Panc1 (cell line): ENCODE results near the gene CCDC78. TPM values are rescaled to one million over a fixed set of nuclear protein-coding genes. Genes with fewer than 3 reads are reported as not detected.

Source experiments
- ATAC-seq: fragments of 200-7000 bp; cut with Tn5 transposase; 2 replicates; pipeline ENCODE4 v1.9.1; 2020; ENCODE audit warnings: mild to moderate bottlenecking, moderate library complexity
- BruUV-seq: library from RNA; stranded (reverse); fragments of 400-500 nt; replicated peaks from 2 replicates; lab custom pipeline; 2021; lab: Mats Ljungman, UMichigan
- CTCF ChIA-PET: fragments of 300-600 bp; sonication (Branson Sonifier 250); formaldehyde crosslinking; loops from one replicate; lab custom pipeline; 2022; ENCODE audit warnings: antibody characterized with exemption; lab: Charles Lee
- POLR2A ChIA-PET: fragments of 300-600 bp; sonication (Branson Sonifier 250); formaldehyde crosslinking; loops from one replicate; lab custom pipeline; 2022; ENCODE audit warnings: antibody characterized with exemption; lab: Charles Lee
- DNase-seq: peaks from one replicate; pipeline ENCODE4 v3.0.0-alpha.2; 2010; ENCODE audit warnings: low read depth, low spot score
- H3K27ac ChIP-seq: 2 replicates; pipeline ENCODE4 v1.5.1; 2011; ENCODE audit warnings: mild to moderate bottlenecking, low read length, inconsistent platforms
- H3K27me3 ChIP-seq: fragments of 200-500 bp; sonication (Bioruptor generic); 2 replicates; pipeline ENCODE4 v1.6.0; 2014; ENCODE audit warnings: low read length, inconsistent platforms; ENCODE audit not compliant: control insufficient read depth, insufficient read depth
- H3K36me3 ChIP-seq: fragments of 200-500 bp; sonication (Bioruptor generic); 2 replicates; pipeline ENCODE4 v1.5.1; 2014; ENCODE audit warnings: inconsistent platforms, mild to moderate bottlenecking, low read length, moderate library complexity; ENCODE audit not compliant: control insufficient read depth, insufficient read depth
- H3K4me1 ChIP-seq: 2 replicates; pipeline ENCODE4 v1.5.1; 2011; ENCODE audit warnings: inconsistent platforms, mild to moderate bottlenecking, low read length, moderate library complexity; ENCODE audit not compliant: control insufficient read depth, insufficient read depth
- H3K4me3 ChIP-seq, 2 experiments: 2 replicates each; pipeline ENCODE4 v1.5.1; 2011 to 2012; ENCODE audit warnings: low read depth in 2 of 2, low read length in 2 of 2, mild to moderate bottlenecking in 2 of 2, inconsistent platforms in 1 of 2, moderate library complexity in 1 of 2
- H3K9me3 ChIP-seq: fragments of 200-500 bp; sonication (Bioruptor generic); 2 replicates; pipeline ENCODE4 v1.5.1; 2014; ENCODE audit warnings: low read depth, mild to moderate bottlenecking, inconsistent platforms, low read length, moderate library complexity; ENCODE audit not compliant: control insufficient read depth, insufficient read depth
- POLR2AphosphoS5 ChIP-seq: IDR thresholded peaks from 2 replicates; pipeline ENCODE4 v1.6.1; 2012; ENCODE audit warnings: mild to moderate bottlenecking, low read depth, low read length, moderate library complexity
- REST ChIP-seq, 2 experiments: IDR thresholded peaks; 2 replicates each; pipeline ENCODE4 v1.6.1; 2011 to 2012; ENCODE audit warnings: low read depth in 2 of 2, control low read depth in 1 of 2, low read length in 1 of 2, mild to moderate bottlenecking in 1 of 2, moderate library complexity in 1 of 2; ENCODE audit not compliant: insufficient read depth in 1 of 2
- SIN3A ChIP-seq: IDR thresholded peaks from 2 replicates; pipeline ENCODE4 v1.6.1; 2012; ENCODE audit warnings: low read depth, mild to moderate bottlenecking, low read length, moderate library complexity, borderline replicate concordance; ENCODE audit not compliant: insufficient read depth
- TCF7L2 ChIP-seq: IDR thresholded peaks from 2 replicates; pipeline ENCODE4 v1.6.1; 2011; ENCODE audit warnings: mild to moderate bottlenecking, low read depth, low read length, inconsistent platforms
- in situ Hi-C: cut with HindIII; loops from 2 replicates; pipeline ENCODE4 v1.10.0; 2016; ENCODE audit warnings: low sequenced_read_pairs, low pct_unique_long_range_greater_than_20kb
- intact Hi-C: fragments of 100-400 bp; cut with micrococcal nuclease; formaldehyde crosslinking; loops from one replicate; pipeline ENCODE4 v1.10.0; 2022; ENCODE audit not compliant: unreplicated experiment
- total RNA-seq: library from RNA; stranded (reverse); gene quantifications from one replicate; pipeline ENCODE4 v1.2.1, GENCODE V29; 2021; ENCODE audit not compliant: unreplicated experiment
- TF ChIP-seq, protein P1 (sequence below): fragments of 450-650 bp; IDR thresholded peaks from 2 replicates; pipeline ENCODE4 v1.5.1; 2017; ENCODE audit warnings: mild to moderate bottlenecking

Gene CCDC78
- total RNA-seq, 1 experiment from 2014 or later, result 18.2 TPM

GRCh38 chr16:761625-762513, 35.6 kb upstream of the CCDC78 start:
- ChIA-PET POLR2A (interaction anchor here (0.6 kb wide), 1 partner anchor 327 kb away, joined by 10 read pairs; no protein-coding TSS in a partner anchor), CTCF (no interaction called here)
- no peak for DNase-seq
- H3K27ac ChIP-seq, result no peak overlapping the region
- peaks cover 18% of the 10 kb centered on the region for H3K4me1 ChIP-seq
- H3K27me3 ChIP-seq, result no peaks in the 10 kb centered on the region
- intact Hi-C loops (no loop called here), in situ Hi-C loops (no loop called here)
- no peak overlapping the region for H3K4me3 ChIP-seq
- TF ChIP-seq, protein P1, sequence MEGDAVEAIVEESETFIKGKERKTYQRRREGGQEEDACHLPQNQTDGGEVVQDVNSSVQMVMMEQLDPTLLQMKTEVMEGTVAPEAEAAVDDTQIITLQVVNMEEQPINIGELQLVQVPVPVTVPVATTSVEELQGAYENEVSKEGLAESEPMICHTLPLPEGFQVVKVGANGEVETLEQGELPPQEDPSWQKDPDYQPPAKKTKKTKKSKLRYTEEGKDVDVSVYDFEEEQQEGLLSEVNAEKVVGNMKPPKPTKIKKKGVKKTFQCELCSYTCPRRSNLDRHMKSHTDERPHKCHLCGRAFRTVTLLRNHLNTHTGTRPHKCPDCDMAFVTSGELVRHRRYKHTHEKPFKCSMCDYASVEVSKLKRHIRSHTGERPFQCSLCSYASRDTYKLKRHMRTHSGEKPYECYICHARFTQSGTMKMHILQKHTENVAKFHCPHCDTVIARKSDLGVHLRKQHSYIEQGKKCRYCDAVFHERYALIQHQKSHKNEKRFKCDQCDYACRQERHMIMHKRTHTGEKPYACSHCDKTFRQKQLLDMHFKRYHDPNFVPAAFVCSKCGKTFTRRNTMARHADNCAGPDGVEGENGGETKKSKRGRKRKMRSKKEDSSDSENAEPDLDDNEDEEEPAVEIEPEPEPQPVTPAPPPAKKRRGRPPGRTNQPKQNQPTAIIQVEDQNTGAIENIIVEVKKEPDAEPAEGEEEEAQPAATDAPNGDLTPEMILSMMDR, result no peak
- TF ChIP-seq SIN3A (no peak), TCF7L2 (no peak), REST (IDR thresholded peaks at IDR 0.05; ENCODE audit: insufficient read depth in 1 of 2, low read depth in 2 of 2, low read length in 1 of 2) (no peak), POLR2AphosphoS5 (no peak)
- no TSS peak for BruUV-seq
- ATAC-seq, result peak; percentile 16; the same call in 1 of the 2 replicates
- no peaks in the 10 kb centered on the region for H3K36me3 ChIP-seq
- no peaks in the 10 kb centered on the region for H3K9me3 ChIP-seq

GRCh38 chr16:760545-761343, 34.5 kb upstream of the CCDC78 start, which contains the start of gene MSLN:
MSLN (plus strand) TSS chr16:760734; CDS start chr16:762681, 1,947 bp downstream.
- POLR2A ChIA-PET, result interaction anchor here (0.6 to 1.1 kb wide), 2 partner anchors 43 to 326 kb away, joined by 5 to 10 read pairs; no protein-coding TSS in a partner anchor
- Histone ChIP-seq H3K27ac (no peak within 1 kb of the TSS; the same call in 1 of the 2 replicates), H3K36me3 (no peaks in the 10 kb centered on the region), H3K27me3 (no peaks in the 10 kb centered on the region), H3K9me3 (no peaks in the 10 kb centered on the region), H3K4me3 (no peak within 1 kb of the TSS), H3K4me1 (peaks cover 18% of the 10 kb centered on the region)
- CTCF ChIA-PET, result no interaction called here
- TF ChIP-seq SIN3A, result no peak
- no peak for TF ChIP-seq POLR2AphosphoS5
- TF ChIP-seq TCF7L2, result no peak
- TF ChIP-seq, protein P1, result no peak
- no peak for TF ChIP-seq REST (IDR thresholded peaks at IDR 0.05; ENCODE audit: insufficient read depth in 1 of 2, low read depth in 2 of 2, low read length in 1 of 2)
- no peak for DNase-seq
- in situ Hi-C loops, result no loop called here
- no TSS peak for BruUV-seq
- ATAC-seq, result peak; percentile 31
- intact Hi-C loops, result no loop called here
